ENCODE results near the gene UBAC1.
A peak's percentile ranks its signal among the peaks of the same experiment; 100 is the strongest.

The UBAC1 gene

DNA sequence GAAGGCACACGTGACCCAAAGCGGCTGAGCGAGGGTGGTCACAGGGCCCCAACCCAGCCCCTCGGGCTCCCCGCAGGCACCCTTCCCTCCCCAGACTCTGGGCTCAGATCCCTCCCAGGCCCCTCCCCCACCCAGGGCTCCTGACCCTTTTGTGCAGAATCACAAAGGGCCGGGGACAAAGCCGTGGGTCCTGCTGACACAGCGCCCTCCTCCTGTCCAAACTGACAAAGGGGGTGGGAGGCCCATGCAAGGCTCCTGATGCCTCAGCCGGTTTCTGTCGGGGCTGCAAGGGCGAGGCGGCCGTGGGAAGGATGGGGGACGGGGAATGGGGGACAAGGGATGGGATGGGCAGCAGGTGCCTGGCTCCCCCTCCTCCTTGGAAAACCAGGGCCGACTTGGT, 43.5 kb upstream of the UBAC1 start:
- no peak overlapping the region for H3K27ac ChIP-seq
- no peak overlapping the region for H3K9ac ChIP-seq (ENCODE audit: insufficient read length)
- H3K9me3 ChIP-seq (ENCODE audit: low read depth, low read length): no peaks in the 10 kb centered on the region
- H3K4me3 ChIP-seq: no peak overlapping the region
- no peak for DNase-seq (ENCODE audit: low read depth, low spot score)
- H3K36me3 ChIP-seq (ENCODE audit: insufficient read depth, low read length): peaks cover 14% of the 10 kb centered on the region; the same call in 1 of the 2 replicates
- TF ChIP-seq FOXP2 (optimal IDR thresholded peaks at IDR 0.05; ENCODE audit: control extremely low read depth, extremely low read length, insufficient read depth) (no peak), POLR2AphosphoS5 (IDR thresholded peaks at IDR 0.05; ENCODE audit: borderline replicate concordance, low read depth, low read length) (no peak), EZH2 (IDR thresholded peaks at IDR 0.05) (no peak)

DNA sequence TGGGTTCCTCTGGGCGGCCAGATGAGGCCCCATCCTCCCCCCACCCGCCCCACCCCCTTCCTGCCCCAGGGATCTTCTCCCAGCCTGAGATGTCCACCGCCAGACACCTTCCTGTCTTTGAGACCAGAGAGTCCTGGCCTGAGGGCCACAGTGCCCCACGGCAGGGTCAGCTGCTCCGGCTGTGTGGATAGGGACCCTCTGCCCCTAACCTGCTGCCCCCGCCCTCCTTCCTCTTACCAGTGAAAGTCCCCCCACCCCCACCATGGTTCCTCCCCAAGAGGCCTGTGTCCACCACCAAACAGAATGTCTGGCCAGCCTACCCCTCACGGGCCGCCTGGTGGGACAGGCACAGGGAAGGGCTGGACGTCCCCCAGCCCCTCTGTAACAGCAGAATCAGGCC, 43.0 kb upstream of the UBAC1 start:
- Histone ChIP-seq H3K4me3 (no peak overlapping the region), H3K27ac (no peak overlapping the region), H3K9ac (ENCODE audit: insufficient read length) (no peak overlapping the region), H3K36me3 (ENCODE audit: insufficient read depth, low read length) (peaks cover 9% of the 10 kb centered on the region; the same call in 1 of the 2 replicates), H3K9me3 (ENCODE audit: low read depth, low read length) (no peaks in the 10 kb centered on the region)
- no peak for TF ChIP-seq POLR2AphosphoS5 (IDR thresholded peaks at IDR 0.05; ENCODE audit: borderline replicate concordance, low read depth, low read length)
- no peak for DNase-seq (ENCODE audit: low read depth, low spot score)

DNA sequence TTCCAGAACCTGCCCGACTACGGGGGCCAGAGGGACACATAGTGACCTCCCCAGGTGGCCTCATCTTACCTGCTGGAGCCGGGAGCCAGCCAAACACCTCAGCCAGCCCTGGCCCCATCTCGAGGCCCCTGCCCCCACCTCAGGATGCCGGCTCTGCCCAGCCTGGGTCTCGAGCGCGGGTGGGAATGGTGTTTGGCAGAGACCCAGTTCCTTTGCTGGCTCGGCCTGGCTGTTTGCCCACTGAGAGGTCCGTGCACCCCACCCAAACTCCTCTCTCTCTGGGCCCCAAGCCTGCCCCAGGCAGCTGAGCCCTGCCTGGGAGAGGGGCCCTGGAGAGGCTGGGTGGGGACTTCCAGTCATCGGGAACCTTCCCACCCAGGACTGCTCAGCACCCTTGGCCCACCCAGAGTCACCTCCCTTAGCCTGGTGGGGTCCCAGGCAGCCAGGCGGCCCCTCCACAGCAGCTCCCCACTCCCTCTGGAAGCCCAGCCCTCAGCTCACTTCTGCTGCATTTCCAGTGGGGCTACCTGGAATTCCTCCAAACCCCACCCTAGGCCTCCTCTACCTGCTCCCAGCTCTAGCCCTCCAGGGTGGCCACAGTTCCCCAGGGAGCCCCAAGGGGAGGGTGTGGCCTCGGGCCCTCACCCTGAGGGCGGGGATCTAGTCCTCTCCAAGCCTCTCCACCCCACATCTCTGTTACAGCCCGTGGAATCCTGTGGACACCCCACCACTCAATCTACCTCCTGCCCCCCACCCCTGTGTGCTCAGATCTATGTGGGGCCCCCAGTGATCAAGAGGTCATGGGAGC, 42.4 kb upstream of the UBAC1 start:
- Histone ChIP-seq H3K9me3 (ENCODE audit: low read depth, low read length) (no peaks in the 10 kb centered on the region), H3K36me3 (ENCODE audit: insufficient read depth, low read length) (peaks cover 5% of the 10 kb centered on the region; the same call in 1 of the 2 replicates), H3K4me3 (no peak overlapping the region), H3K27ac (no peak overlapping the region), H3K9ac (ENCODE audit: insufficient read length) (no peak overlapping the region)
- TF ChIP-seq FOXP2 (optimal IDR thresholded peaks at IDR 0.05; ENCODE audit: control extremely low read depth, extremely low read length, insufficient read depth): no peak
- no peak for TF ChIP-seq EZH2 (IDR thresholded peaks at IDR 0.05)
- TF ChIP-seq POLR2AphosphoS5 (IDR thresholded peaks at IDR 0.05; ENCODE audit: borderline replicate concordance, low read depth, low read length): peak; percentile 12; the same call in 1 of the 2 replicates
- DNase-seq (ENCODE audit: low read depth, low spot score): no peak

DNA sequence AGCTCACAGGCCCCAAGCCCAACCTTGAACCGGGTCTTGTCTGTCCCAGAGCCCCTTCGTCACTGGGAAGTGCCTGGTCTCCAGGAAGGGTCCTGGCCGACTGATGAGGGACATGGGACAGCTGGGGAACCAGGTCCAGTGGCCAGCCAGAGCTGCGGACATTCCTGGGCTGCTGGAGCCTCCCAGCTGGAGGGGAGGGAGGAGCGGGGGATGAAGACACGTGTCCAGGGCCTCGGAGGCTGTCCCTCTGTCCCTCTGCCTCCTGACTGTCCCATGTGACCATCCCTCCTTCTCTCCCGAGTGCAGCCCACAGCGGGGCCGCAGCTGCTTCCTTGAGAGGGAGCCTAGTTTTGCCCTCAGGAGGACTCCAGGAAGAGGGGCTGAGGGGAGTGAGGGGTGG, 41.7 kb upstream of the UBAC1 start:
- no peak overlapping the region for H3K9ac ChIP-seq (ENCODE audit: insufficient read length)
- H3K27ac ChIP-seq: no peak overlapping the region
- no peaks in the 10 kb centered on the region for H3K9me3 ChIP-seq (ENCODE audit: low read depth, low read length)
- no peak for DNase-seq (ENCODE audit: low read depth, low spot score)
- no peak overlapping the region for H3K4me3 ChIP-seq
- H3K36me3 ChIP-seq (ENCODE audit: insufficient read depth, low read length): peaks cover under 1% of the 10 kb centered on the region; the same call in 1 of the 2 replicates
- TF ChIP-seq FOXP2 (optimal IDR thresholded peaks at IDR 0.05; ENCODE audit: control extremely low read depth, extremely low read length, insufficient read depth): no peak
- TF ChIP-seq POLR2AphosphoS5 (IDR thresholded peaks at IDR 0.05; ENCODE audit: borderline replicate concordance, low read depth, low read length): no peak
- no peak for TF ChIP-seq EZH2 (IDR thresholded peaks at IDR 0.05)

DNA sequence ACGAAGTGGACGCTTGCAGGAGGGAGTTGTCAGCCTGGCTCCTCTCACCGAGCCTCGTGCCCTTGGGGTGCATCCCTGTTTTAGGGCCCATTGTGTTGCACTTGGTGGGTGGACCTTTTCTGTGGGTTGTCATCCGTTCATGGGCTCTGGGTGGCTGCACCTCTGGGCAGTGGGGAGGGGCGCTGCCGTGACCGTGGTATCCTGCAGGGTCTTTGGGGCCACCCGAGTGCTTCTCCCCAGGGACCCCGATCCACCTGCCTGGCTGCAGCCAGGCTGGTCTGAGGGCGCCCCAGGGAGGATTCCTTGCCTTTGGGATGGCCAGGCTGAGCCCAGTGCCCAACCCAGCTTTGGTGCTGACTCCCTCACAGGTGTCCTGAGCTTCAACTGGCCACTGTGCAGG, 41.0 kb upstream of the UBAC1 start:
- H3K9me3 ChIP-seq (ENCODE audit: low read depth, low read length): no peaks in the 10 kb centered on the region
- DNase-seq (ENCODE audit: low read depth, low spot score): no peak
- H3K27ac ChIP-seq: no peak overlapping the region
- H3K36me3 ChIP-seq (ENCODE audit: insufficient read depth, low read length): no peaks in the 10 kb centered on the region
- H3K9ac ChIP-seq (ENCODE audit: insufficient read length): no peak overlapping the region
- H3K4me3 ChIP-seq: no peak overlapping the region
- TF ChIP-seq POLR2AphosphoS5 (IDR thresholded peaks at IDR 0.05; ENCODE audit: borderline replicate concordance, low read depth, low read length): no peak
- TF ChIP-seq EZH2 (IDR thresholded peaks at IDR 0.05): no peak
- no peak for TF ChIP-seq FOXP2 (optimal IDR thresholded peaks at IDR 0.05; ENCODE audit: control extremely low read depth, extremely low read length, insufficient read depth)

DNA sequence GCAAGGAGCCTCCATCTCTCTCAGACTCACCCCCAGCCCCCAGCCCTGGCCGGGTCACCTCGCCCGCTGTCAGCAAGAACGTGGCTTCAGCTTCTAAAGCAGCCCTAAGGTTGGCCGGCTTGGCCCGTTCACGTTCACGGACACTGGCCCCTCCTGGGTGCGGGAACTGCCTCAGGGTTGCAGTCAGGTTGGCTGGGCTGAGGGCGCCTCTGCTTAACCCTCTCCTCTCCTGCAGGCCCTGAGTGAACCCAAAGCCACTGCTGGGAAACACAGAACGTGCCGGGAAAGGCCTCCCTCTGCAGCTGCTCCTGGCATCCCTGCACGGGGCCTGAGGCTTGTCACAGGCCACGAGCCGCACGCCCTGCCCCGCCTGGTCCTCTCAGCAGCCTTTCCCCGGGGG, 40.1 kb upstream of the UBAC1 start:
- TF ChIP-seq FOXP2 (optimal IDR thresholded peaks at IDR 0.05; ENCODE audit: control extremely low read depth, extremely low read length, insufficient read depth): no peak
- TF ChIP-seq EZH2 (IDR thresholded peaks at IDR 0.05): no peak
- no peak for TF ChIP-seq POLR2AphosphoS5 (IDR thresholded peaks at IDR 0.05; ENCODE audit: borderline replicate concordance, low read depth, low read length)
- DNase-seq (ENCODE audit: low read depth, low spot score): no peak
- Histone ChIP-seq H3K36me3 (ENCODE audit: insufficient read depth, low read length) (no peaks in the 10 kb centered on the region), H3K27ac (no peak overlapping the region), H3K9me3 (ENCODE audit: low read depth, low read length) (no peaks in the 10 kb centered on the region), H3K9ac (ENCODE audit: insufficient read length) (no peak overlapping the region), H3K4me3 (no peak overlapping the region)

DNA sequence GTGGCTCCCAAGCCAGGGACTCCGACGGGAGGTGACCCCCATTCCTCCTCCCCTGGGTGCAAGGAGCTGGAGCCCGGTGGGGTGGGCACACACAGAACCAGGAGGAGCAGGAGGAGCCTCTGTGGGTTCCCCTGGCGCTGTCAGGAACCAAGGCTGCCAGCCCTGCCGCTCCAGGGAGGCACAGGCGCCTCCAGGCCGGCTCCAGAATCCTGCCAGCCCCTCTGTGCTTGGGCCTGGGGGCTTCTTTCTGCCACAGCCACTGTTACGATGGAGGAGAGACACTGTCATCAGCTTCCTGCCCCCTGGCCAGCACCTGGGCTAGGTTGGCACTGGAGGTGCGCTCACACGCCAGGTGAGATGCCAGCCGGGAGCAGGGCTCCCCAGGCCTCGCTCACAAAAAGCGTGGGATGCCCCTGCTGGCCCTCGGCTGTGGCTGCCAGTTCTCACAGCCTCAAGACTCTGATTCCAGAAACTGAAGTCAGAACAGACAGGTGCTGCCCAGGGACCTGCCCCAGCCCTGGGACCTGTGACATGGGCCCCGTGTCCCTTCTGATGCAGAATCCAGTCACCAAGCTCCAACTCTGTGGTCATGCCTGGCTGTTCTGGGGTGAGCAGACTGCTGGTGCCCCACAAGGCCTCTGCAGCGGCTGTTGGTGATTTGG, 37.4 kb upstream of the UBAC1 start:
- no peaks in the 10 kb centered on the region for H3K9me3 ChIP-seq (ENCODE audit: low read depth, low read length)
- no peak for DNase-seq (ENCODE audit: low read depth, low spot score)
- TF ChIP-seq EZH2 (IDR thresholded peaks at IDR 0.05) (no peak), POLR2AphosphoS5 (IDR thresholded peaks at IDR 0.05; ENCODE audit: borderline replicate concordance, low read depth, low read length) (no peak), FOXP2 (optimal IDR thresholded peaks at IDR 0.05; ENCODE audit: control extremely low read depth, extremely low read length, insufficient read depth) (no peak)
- no peaks in the 10 kb centered on the region for H3K36me3 ChIP-seq (ENCODE audit: insufficient read depth, low read length)
- no peak overlapping the region for H3K27ac ChIP-seq
- H3K9ac ChIP-seq (ENCODE audit: insufficient read length): no peak overlapping the region
- H3K4me3 ChIP-seq: no peak overlapping the region

DNA sequence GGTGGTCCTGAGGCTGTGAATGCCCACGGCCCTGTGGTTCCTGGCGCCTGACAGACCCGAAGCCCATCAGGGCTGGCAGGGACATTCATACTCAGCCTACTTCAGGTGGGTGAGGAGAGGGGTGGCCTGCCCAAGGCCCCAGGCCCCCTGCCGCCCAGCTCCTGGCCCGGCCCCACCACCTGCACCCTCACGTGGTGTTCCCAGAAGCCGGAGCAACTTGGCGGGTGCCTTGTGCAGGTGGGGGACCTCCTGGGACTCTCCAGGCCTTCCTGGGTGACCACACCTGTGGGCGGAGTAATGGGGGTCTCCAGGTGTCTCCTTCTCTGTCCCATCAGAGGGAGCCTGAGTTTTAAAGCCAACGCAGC, 36.8 kb upstream of the UBAC1 start:
- no peak overlapping the region for H3K27ac ChIP-seq

More for the DNA sequence above, 36.8 kb upstream of the UBAC1 start:
- no peak overlapping the region for H3K9ac ChIP-seq (ENCODE audit: insufficient read length)
- H3K36me3 ChIP-seq (ENCODE audit: insufficient read depth, low read length): no peaks in the 10 kb centered on the region
- TF ChIP-seq POLR2AphosphoS5 (IDR thresholded peaks at IDR 0.05; ENCODE audit: borderline replicate concordance, low read depth, low read length): no peak
- no peak for TF ChIP-seq FOXP2 (optimal IDR thresholded peaks at IDR 0.05; ENCODE audit: control extremely low read depth, extremely low read length, insufficient read depth)
- no peak for TF ChIP-seq EZH2 (IDR thresholded peaks at IDR 0.05)
- DNase-seq (ENCODE audit: low read depth, low spot score): no peak
- no peaks in the 10 kb centered on the region for H3K9me3 ChIP-seq (ENCODE audit: low read depth, low read length)
- H3K4me3 ChIP-seq: no peak overlapping the region

Data from SK-N-MC (cell line).